ENCODE measurements around the gene UHMK1.

UHMK1 gene

GRCh38 chr1:162530307-162530987 lies 32.8 kb downstream of the UHMK1 start:
- no peak for DNase-seq

- DNase-seq = no peak
Measured at GRCh38 chr1:162530988-162531319, 33.3 kb downstream of the UHMK1 start.

- no peak for DNase-seq
Measured at GRCh38 chr1:162535501-162535900, 37.9 kb downstream of the UHMK1 start.

GRCh38 chr1:162536511-162536910 lies 38.9 kb downstream of the UHMK1 start:
- DNase-seq = no peak

- no peak for DNase-seq
Measured at GRCh38 chr1:162537216-162537615, 39.6 kb downstream of the UHMK1 start.

GRCh38 chr1:162538815-162539431 lies 41.3 kb downstream of the UHMK1 start:
- DNase-seq = peak; percentile 22

- no peak for DNase-seq
Measured at GRCh38 chr1:162541619-162542141, 44.1 kb downstream of the UHMK1 start.

- no peak for DNase-seq
Measured at GRCh38 chr1:162543228-162543627, 45.6 kb downstream of the UHMK1 start.

GRCh38 chr1:162548170-162548569 lies 50.6 kb downstream of the UHMK1 start:
- DNase-seq = no peak

GRCh38 chr1:162549001-162549400 lies 51.4 kb downstream of the UHMK1 start:
- DNase-seq = no peak

GRCh38 chr1:162550925-162551324 lies 53.3 kb downstream of the UHMK1 start:
- DNase-seq = no peak

GRCh38 chr1:162551969-162552683 lies 54.5 kb downstream of the UHMK1 start:
- no peak for DNase-seq

GRCh38 chr1:162552684-162553252 lies 55.1 kb downstream of the UHMK1 start:
- DNase-seq = peak; percentile 24

- no peak for DNase-seq
Measured at GRCh38 chr1:162554258-162554657, 56.6 kb downstream of the UHMK1 start.

- DNase-seq = no peak
Measured at GRCh38 chr1:162557536-162557935, 59.9 kb downstream of the UHMK1 start.

- no peak for DNase-seq
Measured at GRCh38 chr1:162560303-162561036, 62.9 kb downstream of the UHMK1 start.

- peak; percentile 99 for DNase-seq
Measured at GRCh38 chr1:162561037-162561615, 63.5 kb downstream of the UHMK1 start.

GRCh38 chr1:162561616-162562469 lies 64.2 kb downstream of the UHMK1 start, which contains the start of gene UAP1:
Gene UAP1, plus strand, starts transcription at chr1:162561722. Its CDS starts 4,347 bp downstream, at chr1:162566069.
- peak; percentile 74 for DNase-seq

- DNase-seq = peak; percentile 74
Measured at GRCh38 chr1:162562470-162562828, 64.8 kb downstream of the UHMK1 start.

- peak; percentile 24 for DNase-seq
Measured at GRCh38 chr1:162564762-162565218, 67.2 kb downstream of the UHMK1 start.

GRCh38 chr1:162565460-162565859 lies 67.8 kb downstream of the UHMK1 start:
- DNase-seq = no peak
